ENCODE measurements around the gene DUXA. TPM values are rescaled to one million over a fixed set of nuclear protein-coding genes. Genes with fewer than 3 reads are reported as not detected.
"Not testable (repeated sequence)": the region's sequence is repeated elsewhere in the genome, so short reads cannot be mapped to it uniquely, and the experiment has no call there.

Gene DUXA
- not detected in 2 replicates for total RNA-seq

DNA sequence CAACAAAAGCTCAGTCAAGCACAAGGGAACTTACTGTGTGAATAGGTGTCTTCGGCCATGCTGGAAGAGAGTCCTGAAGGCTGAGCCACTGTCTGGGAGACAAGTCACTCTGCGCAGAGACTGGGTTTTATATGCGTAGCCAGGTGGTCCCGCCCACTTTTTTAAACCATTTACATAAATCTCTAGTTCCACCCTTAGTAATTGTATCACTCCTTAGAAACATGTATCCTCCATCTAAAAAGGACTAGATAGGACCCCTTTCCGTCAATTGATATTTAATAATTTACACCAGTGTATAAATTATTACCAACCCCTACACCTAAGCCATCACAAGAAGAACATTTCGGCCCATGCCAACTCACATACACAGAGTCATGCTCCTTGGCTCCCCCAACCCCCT, at the start of gene DUXA:
Gene DUXA (minus strand): TSS at position 101 of the 400 bp plus-strand sequence. CDS start 42 bp downstream, at position 59.
- TF ChIP-seq, protein P1, sequence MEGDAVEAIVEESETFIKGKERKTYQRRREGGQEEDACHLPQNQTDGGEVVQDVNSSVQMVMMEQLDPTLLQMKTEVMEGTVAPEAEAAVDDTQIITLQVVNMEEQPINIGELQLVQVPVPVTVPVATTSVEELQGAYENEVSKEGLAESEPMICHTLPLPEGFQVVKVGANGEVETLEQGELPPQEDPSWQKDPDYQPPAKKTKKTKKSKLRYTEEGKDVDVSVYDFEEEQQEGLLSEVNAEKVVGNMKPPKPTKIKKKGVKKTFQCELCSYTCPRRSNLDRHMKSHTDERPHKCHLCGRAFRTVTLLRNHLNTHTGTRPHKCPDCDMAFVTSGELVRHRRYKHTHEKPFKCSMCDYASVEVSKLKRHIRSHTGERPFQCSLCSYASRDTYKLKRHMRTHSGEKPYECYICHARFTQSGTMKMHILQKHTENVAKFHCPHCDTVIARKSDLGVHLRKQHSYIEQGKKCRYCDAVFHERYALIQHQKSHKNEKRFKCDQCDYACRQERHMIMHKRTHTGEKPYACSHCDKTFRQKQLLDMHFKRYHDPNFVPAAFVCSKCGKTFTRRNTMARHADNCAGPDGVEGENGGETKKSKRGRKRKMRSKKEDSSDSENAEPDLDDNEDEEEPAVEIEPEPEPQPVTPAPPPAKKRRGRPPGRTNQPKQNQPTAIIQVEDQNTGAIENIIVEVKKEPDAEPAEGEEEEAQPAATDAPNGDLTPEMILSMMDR (IDR thresholded peaks at IDR 0.05; ENCODE audit: insufficient read depth, low read depth, low read length), result no peak
- no peak for DNase-seq (ENCODE audit: low read depth)
- H3K4me3 ChIP-seq (ENCODE audit: low read depth, low read length), result no peak within 1 kb of the TSS

DNA sequence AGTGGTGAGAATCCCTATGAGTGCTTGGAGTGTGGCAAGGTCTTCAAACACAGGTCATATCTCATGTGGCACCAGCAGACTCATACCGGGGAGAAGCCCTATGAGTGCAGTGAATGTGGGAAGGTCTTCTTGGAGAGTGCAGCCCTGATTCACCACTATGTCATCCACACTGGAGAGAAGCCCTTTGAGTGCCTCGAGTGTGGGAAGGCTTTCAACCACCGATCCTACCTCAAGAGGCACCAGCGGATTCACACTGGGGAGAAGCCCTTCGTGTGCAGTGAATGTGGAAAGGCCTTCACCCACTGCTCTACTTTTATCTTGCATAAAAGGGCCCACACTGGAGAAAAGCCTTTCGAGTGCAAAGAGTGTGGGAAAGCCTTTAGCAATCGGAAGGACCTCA, 44.8 kb upstream of the DUXA start:
- H3K4me3 ChIP-seq (ENCODE audit: low read depth, low read length), result no peak overlapping the region
- TF ChIP-seq, protein P1 (IDR thresholded peaks at IDR 0.05; ENCODE audit: insufficient read depth, low read depth, low read length), result no peak
- DNase-seq (ENCODE audit: low read depth), result no peak

DNA sequence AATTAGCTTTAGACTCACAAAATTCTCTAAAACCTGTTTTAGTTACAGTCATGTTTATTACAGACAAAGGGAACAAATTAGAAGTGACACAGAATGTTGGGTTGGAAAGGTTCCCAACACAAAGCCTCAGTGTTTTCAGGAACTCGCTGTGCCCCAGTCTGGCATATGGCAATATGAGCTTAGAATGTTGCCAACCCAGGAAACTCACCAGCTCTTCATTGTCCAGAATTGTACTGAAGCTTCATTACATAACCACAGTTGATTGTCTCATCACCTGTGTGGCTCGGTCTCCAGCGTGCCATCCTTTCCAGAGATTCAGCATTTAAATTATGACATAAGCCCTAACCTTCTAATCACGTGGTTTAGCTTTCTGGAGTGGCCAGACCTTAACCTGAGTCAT, 43.1 kb upstream of the DUXA start:
- TF ChIP-seq, protein P1 (IDR thresholded peaks at IDR 0.05; ENCODE audit: insufficient read depth, low read depth, low read length), result no peak
- H3K4me3 ChIP-seq (ENCODE audit: low read depth, low read length), result no peak overlapping the region
- DNase-seq (ENCODE audit: low read depth), result no peak

DNA sequence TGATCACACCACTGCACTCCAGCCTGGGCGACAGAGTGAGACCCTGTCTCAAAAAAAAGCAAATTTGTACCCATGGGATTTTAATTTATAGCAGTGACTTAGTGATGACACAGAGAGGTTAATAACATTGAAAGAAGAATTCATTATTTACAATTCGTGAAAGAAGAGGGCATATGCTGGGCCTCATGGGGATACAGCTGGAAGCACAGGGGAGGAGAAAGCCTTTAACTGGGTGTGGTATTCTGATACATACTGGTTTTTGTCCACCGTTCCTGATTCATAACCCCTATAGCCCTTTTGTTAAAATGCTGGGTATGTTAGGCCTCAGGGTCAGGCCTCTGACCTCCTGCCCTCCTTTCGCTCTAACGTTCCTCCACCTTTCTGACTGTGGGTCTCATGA, 34.9 kb upstream of the DUXA start:
- no peak overlapping the region for H3K4me3 ChIP-seq (ENCODE audit: low read depth, low read length)
- no peak for DNase-seq (ENCODE audit: low read depth)
- TF ChIP-seq, protein P1 (IDR thresholded peaks at IDR 0.05; ENCODE audit: insufficient read depth, low read depth, low read length), result no peak

DNA sequence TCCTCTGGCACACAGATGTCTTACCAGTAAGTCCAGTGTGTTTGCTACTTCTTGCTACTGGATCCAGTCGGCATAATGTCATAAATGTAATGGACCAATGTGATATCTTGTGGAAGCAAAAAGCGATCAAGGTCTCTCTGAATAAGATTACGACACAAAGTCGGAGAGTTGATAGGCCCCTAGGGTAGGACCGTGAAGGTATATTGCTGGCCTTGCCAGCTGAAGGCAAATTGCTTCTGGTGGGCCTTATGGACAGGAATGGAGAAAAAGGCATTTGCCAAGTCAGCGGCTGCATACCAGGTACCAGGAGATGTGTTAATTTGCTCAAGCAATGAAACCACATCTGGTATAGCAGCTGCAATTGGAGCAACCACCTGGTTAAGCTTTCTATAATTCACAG, 30.6 kb upstream of the DUXA start:
- not testable (repeated sequence) for DNase-seq (ENCODE audit: low read depth); H3K4me3 ChIP-seq (ENCODE audit: low read depth, low read length)

DNA sequence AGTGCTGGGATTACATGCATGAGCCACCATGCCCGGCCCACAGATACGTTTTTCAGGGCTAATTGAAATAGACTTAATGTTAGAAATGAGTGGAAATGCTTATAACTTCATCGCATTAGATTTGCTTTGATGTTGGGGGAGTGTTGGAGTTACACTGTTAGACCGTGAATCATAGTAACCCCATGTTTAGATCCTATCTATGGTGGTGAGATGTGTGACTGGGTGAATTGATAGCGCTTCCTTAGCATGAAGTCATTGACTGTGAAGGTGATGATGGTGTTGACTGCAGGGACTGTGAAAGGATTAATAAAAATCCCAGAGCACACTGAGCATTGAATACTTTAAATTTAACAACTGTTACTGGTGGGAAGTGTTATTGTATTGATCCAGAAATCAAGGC, 25.7 kb upstream of the DUXA start:
- no peak for DNase-seq (ENCODE audit: low read depth)
- TF ChIP-seq, protein P1 (IDR thresholded peaks at IDR 0.05; ENCODE audit: insufficient read depth, low read depth, low read length), result no peak

DNA sequence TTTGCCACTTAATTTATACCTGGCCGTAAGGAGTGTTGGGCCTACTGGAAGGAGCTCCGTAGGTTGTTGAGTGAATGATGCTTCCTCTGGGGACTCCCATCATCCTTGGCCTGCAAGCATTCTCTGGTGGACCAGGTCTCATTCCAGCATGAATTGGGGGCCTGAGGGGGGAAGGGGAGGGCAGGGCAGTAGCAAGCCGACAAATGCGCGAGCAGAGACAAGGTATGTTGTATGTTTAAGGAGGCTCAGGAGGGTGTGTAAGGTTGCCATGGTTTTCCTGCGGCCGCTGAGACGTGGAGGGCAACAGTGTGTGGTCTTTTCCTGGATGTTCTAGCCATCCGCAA, 24.8 kb upstream of the DUXA start:
- peak overlapping the region; percentile 98 for H3K4me3 ChIP-seq (ENCODE audit: low read depth, low read length)
- DNase-seq (ENCODE audit: low read depth), result no peak
- TF ChIP-seq, protein P1 (IDR thresholded peaks at IDR 0.05; ENCODE audit: insufficient read depth, low read depth, low read length), result no peak

More for the DNA sequence above, 25.7 kb upstream of the DUXA start:
- peak overlapping the region; percentile 98 for H3K4me3 ChIP-seq (ENCODE audit: low read depth, low read length)
